KG1 (cell line): ENCODE measurements around the gene CLIC4.
"Not testable (repeated sequence)": the region's sequence is repeated elsewhere in the genome, so short reads cannot be mapped to it uniquely, and the experiment has no call there.

ENCODE experiments used
- DNase-seq: peaks from one replicate; lab custom pipeline; 2025; lab: John Stamatoyannopoulos, UW

Gene CLIC4

DNA sequence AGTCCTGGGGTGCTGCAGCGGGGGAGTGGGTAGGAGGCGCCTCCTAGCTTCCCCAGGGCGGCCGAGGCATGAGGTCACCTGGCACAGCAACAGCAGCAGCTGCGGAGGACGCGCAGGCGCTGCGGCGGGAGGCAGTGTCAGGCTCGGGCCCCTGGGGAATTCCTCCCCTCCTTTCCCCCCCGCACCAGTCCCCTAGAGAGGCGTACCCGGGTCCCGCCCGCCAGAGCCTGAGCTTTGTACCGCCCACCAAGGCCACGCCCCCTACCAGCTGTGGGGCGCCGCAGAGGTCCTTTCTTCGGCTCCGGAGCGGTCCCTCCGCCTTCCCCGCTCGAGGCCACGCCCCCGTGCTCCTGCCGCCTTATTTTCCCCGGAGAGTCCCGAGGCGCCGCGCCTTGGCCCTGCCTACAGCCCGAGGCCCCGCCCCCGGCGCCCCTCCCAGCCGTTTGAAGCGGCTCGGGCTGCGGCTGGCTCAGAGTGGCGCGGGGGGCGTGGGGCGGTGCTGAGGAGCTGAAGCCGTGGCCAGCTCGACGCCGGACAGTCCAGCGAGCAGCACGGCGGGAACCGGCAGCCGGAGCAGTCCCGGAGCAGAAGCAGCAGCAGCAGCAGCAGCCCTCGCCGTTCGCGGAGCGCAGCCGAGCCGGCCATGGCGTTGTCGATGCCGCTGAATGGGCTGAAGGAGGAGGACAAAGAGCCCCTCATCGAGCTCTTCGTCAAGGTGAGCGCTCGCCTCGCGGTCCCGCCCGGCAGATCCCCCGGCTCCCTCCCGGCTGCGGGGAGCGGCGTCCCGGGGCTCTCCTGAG lies at the start of gene CLIC4:
Gene CLIC4, plus strand, starts transcription at position 537 of the 800 bp plus-strand sequence. Its CDS starts 107 bp downstream, at position 644.
- peak; percentile 95 for DNase-seq

DNA sequence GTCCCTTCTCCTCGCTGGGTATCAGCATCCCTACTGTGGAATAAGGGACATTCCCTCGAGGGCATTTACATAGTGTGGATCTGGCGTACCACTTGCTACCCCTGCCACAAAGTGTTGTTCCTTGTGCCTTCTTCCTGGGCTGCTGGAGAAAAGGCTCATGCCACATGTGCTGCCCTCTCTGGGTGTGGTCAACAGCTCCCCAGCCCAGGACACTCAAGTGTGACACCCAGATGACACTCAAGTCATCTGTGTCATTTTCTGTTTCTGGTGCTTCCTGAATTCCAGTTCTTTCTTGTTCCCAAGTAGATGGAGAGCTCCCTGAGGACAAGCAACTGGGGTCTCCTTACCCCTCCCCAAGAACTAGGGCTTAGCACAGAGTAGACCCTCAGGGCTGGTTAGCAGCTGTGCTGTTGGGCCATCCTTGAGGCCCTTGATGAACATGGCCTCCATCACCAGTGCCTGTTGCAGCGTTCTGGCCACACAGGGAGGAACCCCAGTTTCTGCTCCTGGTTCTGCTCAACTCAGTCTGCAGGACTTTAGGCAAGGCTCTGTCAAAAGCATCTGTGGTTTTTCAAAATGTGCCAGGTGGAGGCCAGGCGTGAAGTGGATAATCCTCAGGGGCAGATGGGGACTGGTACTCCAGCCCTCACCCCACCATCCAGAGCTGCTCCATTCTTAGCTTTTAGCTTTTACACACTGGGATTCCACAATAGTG lies 49.0 kb upstream of the CLIC4 start:
- DNase-seq = no peak

DNA sequence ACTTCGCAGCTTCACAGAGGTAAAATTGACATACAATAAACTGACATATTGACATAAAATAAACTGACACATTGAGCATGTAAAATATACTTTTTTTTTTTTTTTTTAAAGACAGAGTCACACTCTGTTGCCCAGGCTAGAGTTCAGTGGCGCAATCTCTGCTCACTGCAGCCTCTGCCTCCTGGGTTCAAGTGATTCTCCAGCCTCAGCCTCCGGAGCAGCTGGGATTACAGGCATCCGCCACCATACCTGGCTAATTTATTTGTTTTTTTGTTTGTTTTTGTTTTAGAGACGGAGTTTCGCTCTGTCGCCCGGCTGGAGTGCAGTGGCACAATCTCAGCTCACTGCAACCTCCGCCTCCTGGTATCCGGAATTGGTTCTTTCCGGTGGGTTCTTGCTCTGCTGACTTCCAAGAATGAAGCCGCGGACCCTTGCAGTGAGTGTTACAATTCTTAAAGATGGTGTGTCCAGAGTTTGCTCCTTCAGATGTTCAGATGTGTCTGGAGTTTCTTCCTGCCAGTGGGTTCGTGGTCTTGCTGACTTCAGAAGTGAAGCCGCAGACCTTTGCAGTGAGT lies 48.4 kb upstream of the CLIC4 start:
- no peak for DNase-seq

DNA sequence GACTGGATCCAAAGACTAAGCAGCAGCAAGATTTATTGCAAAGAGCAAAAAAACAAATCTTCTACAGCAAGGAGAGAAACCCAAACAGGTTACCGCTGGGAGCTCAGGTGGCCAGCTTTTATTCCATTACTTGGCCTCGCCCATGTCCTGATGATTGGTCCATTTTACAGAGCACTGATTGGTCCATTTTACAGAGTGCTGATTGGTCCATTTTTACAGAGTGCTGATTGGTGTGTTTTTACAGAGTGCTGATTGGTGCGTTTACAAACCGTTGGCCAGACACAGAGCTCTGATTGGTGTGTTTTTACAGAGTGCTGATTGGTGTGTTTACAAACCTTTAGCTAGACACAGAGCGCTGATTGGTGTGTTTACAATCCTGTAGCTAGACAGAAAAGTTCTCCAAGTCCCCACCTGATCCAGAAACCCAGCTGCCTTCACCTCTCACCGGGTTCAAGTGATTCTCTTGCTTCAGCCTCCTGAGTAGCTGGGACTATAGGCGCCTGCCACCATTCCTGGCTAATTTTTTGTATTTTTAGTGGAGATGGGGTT lies 47.7 kb upstream of the CLIC4 start:
- not testable (repeated sequence) for DNase-seq

DNA sequence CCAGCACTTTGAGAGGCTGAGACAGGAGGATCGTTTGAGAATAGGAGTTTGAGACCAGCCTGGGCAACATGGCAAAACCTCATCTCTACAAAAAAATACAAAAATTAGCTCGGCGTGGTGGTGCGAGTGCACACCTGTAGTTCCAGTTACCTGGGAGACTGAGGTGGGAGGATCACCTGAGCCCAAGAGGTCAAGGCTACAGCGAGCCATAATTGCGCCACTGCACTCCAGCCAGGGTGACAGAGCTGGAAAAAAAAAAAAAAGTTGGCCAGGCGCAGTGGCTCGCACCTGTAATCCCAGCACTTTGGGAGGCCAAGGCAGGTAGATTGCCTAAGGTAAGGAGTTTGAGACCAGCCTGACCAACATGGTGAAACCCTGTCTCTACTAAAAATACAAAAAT lies 46.9 kb upstream of the CLIC4 start:
- not testable (repeated sequence) for DNase-seq

DNA sequence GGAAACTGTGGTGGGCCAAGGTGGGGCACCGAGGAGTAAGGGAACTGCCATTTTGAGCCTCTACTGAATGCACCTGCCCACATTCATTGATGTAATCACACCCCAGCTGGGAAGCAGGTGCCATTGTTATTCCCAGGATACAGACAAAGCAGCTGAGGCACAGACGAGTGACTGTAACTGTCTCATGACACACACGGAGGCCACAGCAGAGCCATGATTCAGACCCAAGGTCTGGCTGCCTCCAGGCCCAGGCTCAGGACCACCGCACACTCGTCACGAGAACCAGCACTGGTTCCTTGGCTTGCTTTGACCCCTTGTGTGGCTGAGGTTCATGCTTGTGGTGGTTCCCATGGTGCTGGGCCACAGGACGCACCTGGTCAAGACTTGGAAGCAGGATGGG lies 45.6 kb upstream of the CLIC4 start:
- no peak for DNase-seq

DNA sequence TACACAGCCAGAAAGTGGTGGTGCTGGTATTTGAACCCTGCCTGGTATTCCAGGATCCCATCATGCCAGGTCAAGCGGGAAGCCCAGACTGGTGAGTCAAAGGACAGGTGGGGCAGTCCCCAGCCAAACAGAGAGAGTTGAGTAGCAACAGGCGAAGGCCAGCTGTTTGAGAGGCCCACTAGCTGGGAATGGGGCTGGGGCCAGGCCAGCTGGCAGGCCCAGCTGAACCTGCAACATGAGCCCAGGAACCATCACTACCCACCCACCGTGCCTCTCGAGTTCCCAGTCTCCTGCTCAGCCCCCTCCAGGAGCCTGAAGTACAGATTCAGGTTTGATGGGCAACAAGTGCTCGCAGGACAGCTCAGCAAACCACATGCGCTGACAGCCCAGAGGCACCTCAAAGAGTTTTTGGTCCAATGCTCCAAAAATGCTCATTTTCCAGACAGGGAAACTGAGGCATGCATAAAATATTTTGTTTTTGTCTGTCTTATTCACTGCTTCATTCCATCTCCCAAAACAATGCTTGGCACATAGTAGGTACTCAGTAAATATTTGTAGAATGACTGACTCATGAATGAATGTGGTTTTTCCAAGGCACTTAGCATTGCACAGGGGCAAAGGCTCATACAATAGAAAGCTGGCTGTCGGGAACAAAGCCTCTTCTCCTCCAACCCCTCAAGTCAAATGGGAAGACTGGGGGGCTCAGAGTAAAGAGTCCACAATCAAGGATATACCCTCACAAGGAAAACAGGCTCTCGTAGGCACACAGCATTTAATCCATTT lies 42.5 kb upstream of the CLIC4 start:
- no peak for DNase-seq

DNA sequence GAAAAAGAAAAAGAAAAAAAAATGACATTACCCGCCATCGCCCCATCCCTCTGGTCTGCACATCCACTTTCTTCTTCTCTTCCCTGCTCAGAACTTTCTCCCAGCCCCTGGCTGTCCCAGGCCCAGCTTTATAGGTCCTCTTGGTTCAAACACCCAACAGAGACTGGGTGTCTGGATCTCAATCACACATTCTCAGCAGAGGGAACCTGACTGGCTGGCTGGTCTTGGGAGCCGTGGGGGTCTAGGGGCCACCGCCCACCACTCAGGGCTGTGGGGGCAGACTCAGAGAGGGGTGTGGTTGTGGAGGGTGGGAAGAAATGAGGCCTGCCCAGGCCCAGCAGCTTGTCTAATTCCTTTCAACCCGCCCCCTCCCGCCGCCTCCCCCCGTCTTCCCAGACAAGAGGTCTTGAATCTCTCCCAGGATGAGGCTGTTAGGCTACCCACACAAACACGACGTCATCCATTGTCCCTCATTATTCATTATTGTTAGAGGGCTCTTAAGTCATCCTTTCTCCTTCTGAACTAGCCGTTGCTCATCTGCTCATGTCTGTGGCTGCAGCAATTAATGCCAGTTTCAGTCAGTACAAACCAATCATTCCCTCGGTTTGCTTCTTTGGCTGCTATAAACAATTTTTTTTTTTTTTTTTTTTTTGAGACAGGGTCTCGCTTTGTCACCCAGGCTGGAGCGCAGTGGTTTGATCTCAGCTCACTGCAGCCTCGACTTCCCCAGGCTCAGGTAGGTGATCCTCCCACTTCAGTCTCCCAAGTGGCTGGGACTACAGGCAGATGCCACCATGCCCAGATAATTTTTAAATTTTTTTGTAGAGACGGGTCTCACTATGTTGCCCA lies 40.6 kb upstream of the CLIC4 start:
- no peak for DNase-seq

DNA sequence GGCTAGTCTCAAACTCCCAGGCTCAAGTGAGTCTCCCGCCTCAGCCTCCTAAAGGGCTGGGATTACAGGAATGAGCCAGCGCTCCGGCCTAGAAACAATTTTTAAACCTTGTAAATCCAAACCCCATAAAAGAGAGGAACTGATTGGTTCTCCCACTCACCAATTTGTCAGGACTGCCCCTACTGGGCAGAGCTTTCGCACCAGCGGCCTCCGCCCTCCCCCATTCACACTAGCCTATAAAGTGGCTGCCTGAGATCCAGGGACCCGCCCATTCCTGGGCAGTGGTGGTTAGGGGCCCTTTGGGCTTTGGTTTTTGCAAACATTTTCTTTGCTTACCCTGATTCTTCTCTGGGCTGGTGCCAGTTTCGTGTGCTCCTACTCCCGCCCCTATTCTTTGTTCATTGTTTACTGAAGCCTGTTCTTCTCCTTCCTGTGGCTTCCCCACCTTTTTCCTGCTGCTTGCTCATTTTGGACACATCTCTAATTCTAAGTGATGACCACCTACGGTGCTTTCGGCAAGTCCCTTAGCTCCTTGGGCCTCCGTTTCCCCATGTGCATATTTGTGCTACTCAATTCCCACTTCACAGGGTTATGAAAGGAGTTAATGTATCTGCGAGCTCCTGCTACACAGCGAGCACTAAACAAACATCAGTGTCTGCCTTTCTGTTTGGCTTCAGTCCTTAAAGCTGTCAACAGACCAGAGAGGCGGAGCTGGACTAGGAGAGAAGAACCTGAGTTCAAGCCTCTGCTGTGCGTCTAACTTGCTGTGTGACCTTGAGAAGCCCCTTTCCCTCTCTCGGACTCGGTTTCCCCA lies 39.8 kb upstream of the CLIC4 start:
- DNase-seq = no peak

DNA sequence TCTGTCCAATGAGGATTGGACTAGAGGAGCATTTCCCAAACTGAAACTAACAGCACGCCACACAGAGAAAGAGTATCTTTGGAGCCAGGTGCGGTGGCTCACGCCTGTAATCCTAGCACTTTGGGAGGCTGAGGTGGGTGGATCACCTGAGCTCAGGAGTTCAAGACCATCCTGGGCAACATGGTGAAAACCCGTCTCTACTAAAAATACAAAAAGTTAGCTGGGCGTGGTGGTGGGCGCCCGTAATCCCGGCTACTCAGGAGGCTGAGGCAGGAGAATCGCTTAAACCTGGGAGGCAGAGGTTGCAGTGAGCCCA lies 39.2 kb upstream of the CLIC4 start:
- not testable (repeated sequence) for DNase-seq

DNA sequence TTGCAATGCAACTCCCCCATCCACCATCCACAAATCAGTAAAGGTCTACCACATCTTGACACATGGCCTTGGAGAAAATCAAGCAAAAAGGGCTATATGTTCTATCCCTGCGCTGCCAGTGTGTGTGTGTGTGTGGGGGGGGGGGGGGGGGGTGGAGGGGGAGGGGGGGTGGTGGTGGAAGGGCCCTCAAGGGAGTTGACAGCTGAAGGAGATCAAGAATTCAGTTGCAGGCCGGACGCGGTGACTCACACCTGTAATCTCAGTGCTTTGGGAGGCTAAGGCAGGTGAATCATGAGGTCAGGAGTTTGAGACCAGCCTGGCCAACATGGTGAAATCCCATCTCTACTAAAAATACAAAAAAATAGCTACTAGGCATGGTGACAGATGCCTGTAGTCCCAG lies 37.6 kb upstream of the CLIC4 start:
- DNase-seq = no peak

DNA sequence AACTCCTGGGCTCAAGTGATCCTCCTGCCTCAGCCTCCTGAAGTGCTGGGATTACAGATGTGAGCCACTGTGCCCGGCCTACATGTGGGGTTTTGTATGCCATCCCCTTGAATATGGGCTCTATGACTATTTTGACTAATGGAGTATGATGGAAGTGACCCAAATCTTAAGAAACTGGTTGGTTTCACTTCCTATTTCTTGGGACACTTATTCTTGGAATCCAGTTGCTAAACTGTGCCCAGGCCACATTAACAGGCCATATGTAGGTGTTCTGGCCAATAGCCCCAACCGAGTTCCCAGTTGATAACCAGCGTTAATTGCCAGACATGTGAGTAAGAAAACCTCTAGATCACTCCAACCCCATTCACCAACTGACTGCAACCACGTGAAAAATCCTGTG lies 36.3 kb upstream of the CLIC4 start:
- no peak for DNase-seq

DNA sequence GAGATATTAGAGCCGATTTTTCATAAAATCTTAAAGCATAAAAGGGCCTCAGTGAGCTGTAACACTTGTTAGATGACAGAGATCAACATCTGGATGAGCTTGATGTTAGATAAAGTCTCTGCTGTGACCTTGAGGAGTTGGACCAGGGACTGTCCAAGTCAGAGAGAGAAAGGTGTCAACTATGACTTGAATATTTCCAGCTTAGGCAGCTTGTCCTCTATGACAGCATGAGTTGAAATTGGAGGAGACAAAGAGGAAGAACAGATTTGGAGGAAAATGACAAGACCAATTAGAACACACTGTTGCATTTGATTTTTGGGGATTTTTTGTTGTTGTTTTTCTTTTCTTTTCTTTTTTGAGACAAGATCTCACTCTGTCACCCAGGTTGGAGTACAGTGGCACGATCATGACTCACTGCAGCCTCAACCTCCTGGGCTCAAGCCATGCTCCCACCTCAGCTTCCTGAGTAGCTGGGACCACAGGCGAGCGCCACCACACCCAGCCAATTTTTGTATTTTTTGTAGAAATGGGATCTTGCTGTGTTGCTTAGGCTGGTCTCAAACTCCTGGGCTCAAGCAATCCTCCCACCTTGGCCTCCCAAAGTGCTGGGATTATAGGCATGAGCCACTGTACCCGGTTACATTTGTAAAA lies 35.3 kb upstream of the CLIC4 start:
- DNase-seq = no peak

DNA sequence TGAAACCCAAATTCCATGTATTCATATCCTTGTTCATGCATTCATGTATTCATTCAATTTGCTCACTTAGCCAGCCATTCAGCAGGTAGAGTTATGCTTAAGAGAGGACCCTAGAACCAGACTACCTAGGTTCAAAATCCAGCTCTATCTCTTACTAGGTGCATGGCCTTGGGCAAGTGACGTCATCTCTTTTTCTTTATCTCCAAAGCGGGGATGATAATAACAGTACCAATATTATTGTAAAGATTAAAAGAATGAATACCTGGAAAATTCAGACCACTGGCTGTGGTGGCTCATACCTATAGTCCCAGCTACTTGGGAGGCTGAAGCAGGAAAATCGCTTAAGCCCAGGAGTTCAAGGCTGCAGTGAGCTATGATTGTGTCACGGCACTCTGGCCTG lies 33.9 kb upstream of the CLIC4 start:
- DNase-seq = no peak

DNA sequence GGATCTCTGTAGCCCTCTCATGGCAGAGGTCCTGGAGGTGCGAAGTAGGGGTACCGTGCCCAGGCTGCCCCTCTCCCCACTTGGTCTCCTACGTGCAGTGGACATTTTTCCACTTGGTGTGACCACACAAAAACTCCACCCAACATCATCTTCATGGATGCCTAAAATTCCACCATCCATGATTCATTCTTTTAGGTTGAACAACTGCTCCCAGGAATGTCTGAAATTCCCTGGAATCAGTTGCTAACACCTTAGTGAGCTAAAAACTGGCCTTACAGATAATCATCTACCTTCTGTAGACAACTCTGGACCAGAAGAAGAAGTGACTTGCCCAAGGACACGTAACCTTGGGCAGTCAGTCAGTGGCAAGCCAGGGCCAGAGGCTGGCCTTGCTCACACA lies 32.1 kb upstream of the CLIC4 start:
- no peak for DNase-seq

DNA sequence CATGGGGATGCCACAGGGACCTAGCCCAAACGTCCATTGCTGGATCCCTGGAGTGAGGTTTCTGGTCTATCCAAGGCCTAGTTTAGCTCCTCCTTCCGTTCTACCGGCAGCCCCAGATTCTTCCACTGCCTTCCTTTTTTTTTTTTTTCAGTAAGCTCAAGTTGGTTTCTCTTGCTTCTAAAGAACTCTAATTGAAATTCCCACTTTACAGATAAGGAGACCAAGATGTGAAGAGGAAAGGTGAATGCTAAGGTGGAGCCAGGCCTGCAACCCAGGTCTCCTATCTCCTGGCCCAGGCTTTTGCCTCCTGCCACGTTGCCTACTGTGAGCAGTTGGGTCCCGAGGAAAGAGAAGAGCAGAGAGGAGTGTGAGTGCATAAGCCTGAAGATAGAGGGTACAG lies 31.5 kb upstream of the CLIC4 start:
- DNase-seq = no peak

DNA sequence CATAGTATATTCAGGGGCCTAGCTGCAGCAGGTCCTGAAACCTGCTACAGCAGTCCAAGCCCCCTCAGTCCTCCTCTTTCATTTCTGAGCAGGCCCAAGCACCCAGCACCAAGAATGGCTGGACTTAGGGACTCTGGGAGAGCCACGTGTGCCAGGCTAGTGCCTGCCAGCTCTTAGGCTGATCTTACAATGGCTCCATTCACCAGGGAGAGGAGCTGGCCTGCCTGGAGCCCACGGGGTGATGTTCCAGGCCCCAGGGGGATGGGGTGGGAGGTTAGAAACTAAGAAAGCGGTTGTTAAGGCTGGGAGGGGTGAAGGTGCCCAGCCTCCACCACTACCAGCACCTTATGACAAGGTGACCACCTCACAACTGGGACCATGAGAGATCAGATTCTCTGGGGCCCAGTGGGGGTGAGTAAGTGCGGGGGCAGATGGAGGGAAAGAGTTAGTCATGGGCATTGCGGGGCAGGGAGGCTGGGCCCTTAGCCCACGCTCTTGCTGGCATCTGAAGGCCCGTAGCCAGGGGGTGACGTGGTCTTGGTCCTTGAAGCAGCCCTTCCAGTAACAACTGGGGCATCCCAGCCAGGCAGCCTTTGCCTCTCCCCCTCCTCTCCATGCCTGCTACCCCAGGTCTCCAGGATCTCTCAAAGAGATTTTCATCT lies 30.3 kb upstream of the CLIC4 start:
- DNase-seq = no peak

DNA sequence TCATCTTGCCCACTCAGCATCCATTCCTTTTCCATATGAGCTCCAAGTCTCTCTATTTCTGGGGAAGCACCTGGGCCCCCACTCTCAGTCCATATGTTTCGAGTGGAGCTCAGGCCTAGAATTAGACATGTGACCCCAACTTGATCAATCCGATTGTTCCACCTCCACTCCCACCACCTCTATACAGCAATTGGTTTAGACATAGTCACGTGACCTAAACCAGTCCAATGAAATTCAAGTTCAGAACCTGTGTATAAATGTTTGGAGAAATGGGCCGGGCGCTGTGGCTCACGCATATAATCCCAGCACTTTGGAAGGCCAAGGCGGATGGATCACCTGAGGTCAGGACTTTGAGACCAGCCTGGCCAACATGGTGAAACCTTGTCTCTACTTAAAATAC lies 29.6 kb upstream of the CLIC4 start:
- DNase-seq = no peak

DNA sequence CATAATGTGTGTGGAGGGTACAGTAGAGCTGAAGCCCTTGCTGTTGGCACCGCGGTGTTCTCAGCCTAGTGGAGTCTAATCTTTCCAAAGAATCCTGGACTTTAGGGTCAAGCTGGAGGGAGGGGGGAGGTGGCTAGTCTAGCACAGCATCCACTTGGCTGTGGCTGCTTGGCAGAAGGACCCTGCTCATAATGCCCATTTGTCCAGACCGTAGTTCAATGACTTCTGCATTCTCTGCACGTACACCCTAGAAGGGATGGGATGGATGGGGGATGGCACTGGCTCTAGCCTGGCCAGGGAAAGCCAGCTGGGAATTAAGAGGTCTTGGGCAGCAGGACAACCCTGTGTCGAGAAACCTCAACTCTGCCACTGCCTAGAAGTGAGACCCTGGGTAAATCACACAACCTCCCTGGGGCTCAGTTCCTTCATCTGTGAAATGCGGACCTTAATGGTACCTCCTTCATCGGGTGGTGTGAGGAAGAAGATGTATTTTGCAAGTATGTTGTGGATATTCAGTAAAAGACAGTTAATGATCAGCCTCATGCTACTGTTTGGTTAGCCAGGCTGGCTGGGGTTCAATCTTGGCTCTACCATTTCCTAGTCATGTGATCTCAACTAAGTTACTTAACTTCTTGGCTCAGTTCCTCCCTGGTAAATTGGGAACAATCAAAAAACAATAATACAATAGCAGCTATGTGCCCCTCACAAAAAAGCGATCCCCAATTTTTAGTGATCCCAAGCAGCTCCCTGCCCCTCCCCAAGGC lies 27.2 kb upstream of the CLIC4 start:
- no peak for DNase-seq
